Inferior parietal cortex (tissue), 1 donor: Measurements from ENCODE around the gene ACTN2.
A peak's percentile ranks its signal among the peaks of the same experiment; 100 is the strongest.

ENCODE experiments used
- DNase-seq: peaks from one replicate; pipeline ENCODE4 v3.0.0-alpha.2; 2016; ENCODE audit errors: extremely low spot score

Gene ACTN2

GRCh38 chr1:236691348-236691747 lies 5.0 kb downstream of the ACTN2 start:
- no peak for DNase-seq

DNA sequence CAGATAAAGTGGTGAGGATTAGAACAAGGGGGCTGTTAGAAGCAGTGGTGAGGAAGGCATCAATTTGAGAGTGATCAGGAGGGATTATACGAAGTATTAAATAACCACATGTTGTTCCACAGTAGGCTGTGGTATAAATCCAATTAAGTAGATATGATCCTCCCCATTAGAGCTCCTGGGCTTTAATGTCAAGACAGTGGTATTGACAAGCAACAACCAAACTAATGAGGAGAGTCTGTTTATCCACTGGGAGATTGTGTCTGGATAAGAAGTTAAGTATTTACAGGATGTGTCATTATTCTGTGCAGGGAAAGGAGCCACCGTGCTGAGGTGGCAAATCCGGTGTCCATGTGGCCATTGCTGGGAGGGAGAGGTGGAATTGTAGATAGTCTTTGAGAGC lies 5.8 kb downstream of the ACTN2 start:
- DNase-seq: no peak

DNA sequence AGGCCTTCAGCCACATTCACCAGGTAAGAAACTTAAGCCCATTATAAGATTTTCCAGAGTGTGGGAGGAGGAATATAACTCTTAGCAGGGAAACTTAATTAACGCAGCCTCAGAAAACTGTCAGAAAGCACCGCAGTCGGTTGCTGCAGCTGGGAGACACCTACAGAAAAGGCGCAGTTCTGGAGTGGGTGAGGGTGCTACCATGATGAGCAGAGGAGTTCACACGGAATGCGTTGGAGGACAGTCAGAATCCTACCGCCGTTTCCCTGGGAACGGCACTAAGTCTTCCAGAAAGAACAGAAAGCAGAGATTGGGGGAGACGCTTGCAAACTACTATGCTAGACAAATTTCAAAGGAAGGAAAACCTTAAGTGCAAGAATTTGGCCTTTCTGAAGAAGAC lies 6.4 kb downstream of the ACTN2 start:
- no peak for DNase-seq

GRCh38 chr1:236699366-236699765 lies 13.1 kb downstream of the ACTN2 start:
- no peak for DNase-seq

- DNase-seq: no peak
Measured at GRCh38 chr1:236700903-236701302, 14.6 kb downstream of the ACTN2 start.

- DNase-seq: no peak
Measured at GRCh38 chr1:236701782-236702181, 15.5 kb downstream of the ACTN2 start.

DNA sequence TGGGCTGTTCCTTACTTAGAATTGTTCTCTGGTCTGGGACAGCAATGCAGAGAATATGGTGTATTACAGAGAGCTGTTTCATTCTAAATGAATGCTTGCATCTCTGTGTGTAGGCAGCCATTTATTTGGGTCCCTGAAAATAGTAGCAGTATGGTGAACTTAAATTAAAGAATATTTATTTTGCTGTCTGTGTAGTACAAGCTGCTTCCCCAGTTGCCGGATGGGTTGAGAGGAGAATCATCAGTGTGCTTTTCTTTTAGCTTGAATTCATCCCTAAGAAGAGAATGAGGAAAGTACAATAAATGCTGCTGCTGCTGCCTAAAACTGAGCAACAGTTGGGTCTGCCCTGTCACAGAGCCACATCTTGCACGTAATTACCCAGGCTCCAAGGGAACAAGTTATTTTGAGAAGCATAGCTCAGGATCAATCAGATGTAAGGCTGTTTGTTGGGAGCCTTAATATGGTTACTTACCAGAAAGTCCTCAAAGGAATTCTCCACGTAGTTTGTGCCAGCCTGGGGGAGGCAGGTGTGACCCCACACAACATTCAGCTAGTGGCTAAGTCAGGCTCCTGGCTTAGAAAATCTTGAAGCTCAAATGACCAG lies 16.6 kb downstream of the ACTN2 start:
- no peak for DNase-seq

DNA sequence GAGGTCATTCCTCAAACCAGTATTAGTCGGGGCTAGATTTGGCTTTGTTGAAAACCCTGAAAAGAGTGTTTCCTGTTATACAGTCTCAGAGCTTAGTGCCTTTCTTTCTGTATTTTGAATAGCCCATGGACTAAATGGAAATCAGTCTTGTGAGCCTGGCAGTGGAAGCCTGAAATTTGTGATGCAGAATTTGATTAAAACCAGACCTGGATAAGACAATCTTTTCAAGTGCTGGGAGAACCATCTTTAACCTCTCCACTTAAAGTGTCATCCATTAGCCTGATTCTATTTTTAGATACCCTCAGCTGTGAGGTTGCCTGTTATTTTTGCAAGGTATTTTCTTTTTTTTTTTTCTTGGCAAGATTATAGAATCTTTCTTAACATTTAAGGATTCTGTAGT lies 19.5 kb downstream of the ACTN2 start:
- no peak for DNase-seq

- no peak for DNase-seq
Measured at GRCh38 chr1:236706183-236706582, 19.9 kb downstream of the ACTN2 start.

- DNase-seq: no peak
Measured at GRCh38 chr1:236710328-236710892, 24.1 kb downstream of the ACTN2 start.

DNA sequence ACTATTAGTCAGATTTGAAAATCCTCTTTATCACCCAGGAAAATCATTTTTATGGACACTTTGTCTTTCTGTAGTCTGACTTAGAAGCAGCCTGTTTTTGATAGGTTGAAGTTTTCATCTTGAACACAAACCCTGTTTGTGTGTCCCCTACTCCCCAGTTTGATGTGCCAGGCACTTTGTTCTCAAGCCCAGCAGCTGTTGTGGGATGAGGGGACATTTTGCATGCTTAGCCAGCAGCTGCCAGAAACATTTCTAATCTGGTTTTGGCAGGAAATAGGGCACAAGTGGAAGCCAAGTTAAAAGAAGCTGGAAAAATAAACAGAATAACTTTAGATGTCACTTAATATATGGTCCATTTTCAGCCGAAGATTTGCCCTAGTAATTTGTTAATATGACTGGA lies 29.9 kb downstream of the ACTN2 start:
- peak; percentile 61 for DNase-seq

DNA sequence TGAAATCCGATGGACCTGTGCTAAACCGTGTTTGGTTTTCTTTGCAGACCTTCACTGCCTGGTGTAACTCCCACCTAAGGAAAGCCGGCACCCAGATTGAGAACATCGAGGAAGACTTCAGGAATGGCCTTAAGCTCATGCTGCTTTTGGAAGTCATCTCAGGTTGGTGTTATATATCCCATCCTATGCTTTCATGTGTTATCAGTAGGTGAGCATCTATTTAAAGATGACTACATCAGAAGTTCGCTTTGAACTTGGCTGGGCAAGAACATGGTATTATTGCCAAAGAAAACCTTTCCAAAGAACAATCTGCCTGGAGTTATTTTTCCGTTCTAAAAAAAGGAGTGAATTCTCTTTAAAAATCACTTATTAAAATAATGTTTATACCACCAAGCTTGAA lies 31.5 kb downstream of the ACTN2 start:
- DNase-seq: no peak

DNA sequence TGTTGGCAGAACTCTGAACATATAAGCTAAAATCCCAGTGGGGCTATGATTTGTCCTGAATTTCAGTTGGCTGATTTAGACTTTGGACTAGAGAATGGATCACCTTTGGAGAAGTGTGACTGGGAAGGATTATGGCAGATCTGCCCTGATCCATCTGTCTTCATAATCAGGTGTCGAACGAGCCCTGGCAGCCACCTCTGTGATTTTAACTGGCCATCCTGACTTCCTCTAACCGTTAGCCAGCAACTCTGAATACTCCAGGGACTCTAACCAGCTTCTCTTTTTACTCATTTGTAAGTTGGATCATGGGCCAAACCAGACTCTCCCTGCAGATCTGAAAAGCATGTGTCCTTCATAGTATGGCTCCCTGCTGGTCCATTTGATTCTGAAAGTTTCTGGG lies 32.0 kb downstream of the ACTN2 start:
- DNase-seq: no peak

DNA sequence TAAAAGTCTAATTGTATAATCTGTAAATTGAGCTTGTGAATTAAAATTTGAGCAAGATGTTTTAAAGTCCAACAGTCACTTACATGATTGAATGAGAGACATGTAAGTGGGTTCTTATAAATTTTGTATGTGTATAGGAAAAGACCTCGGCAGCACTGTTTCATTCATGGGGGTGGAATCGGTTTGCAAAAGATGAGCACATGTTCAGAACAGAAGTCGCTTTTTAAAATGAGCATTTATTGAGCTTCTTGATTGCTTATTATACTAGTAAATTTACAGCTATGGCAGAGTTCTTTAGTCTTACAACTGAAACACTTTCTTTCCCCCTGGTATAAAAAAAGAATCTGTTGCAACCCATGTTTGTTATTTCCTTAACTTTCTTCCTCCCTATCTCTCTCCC lies 33.9 kb downstream of the ACTN2 start:
- no peak for DNase-seq

GRCh38 chr1:236720611-236721010 lies 34.3 kb downstream of the ACTN2 start:
- no peak for DNase-seq

- DNase-seq: no peak
Measured at GRCh38 chr1:236724049-236724448, 37.8 kb downstream of the ACTN2 start.

DNA sequence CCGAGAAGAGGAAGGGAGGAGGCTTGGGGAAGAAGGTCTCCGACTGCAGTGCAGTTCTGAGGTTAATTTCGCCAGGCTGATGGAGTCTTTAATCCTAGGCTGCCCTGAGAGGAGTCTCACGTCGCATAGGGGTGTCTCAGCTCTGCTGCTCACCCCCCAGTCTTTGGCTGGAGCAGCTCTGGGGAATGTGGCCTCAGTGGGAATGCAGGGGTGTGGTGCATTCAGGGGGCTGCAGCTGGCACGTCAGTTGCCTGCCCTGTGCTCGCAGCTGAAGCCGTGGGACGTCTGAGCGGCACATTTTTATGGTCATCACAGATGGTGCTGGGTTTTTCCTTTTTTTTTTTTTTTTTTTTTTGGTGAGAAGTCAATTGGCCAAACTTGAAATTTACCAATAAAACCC lies 38.2 kb downstream of the ACTN2 start:
- no peak for DNase-seq

- DNase-seq: no peak
Measured at GRCh38 chr1:236725668-236726067, 39.4 kb downstream of the ACTN2 start.

GRCh38 chr1:236727521-236727920 lies 41.2 kb downstream of the ACTN2 start:
- DNase-seq: no peak

DNA sequence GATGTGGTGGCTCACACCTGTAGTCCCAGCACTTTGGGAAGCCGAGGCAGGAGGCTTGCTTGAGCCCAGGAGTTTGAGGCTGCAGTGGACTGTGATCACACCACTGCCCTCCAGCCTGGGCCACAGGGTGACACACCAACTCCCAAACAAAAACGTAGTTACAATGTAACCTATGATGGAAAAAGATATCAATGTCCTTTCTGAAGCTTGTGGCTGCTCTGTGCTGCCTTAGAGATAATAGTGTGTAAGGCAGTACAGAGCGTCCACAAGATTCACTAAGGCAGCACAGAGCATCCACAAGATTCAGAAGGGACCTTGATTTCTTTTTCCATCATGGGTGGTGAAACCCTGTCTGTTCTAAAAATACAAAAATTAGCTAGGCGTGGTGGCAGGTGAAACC lies 42.5 kb downstream of the ACTN2 start:
- no peak for DNase-seq

DNA sequence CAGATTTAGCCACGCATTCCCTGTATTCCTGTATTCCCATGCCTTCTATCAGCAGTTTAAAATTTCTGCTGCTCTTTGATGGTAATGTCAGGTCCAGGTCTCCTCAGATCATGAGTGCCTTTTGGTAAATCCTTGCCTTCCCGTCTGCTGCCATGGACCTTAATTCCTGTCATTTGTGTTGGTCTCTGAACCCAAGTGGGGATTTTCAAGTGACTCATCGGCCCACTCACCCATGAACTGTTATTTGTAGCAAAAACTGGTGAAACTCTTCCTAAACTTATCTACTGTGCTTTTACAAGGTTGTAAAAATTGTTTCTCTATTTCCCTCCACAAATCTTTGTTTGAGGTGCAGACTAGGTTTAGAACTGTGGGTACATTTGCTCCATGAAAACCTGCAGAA lies 47.4 kb downstream of the ACTN2 start:
- DNase-seq: no peak

DNA sequence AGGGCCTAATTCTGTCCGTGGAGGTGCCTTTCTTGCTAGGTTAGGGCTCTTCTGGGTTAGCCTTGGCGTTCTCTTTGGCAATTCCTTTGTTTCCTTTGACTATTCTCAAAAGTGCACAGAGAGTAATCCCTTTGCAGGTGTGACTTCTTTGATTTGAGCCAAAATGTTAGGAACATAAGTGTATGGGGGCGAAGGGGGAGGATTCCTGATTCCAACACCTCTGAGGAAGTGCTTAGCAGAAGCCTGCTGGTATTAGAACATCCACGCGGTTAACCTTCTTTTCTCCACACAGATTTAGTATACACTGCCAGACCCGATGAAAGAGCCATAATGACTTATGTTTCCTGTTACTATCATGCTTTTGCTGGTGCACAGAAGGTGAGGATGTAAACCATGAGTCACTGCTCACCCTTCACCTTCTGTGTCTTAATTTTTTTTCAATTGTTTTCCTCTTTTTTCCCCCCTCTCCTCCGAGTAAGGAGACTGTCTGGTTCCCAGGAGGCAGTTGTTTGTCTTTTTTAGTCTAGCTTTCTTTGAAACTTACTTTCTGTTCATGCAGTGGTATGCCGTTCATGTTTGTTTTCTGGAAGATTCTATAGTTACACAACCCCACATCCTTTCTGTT lies 48.0 kb downstream of the ACTN2 start:
- no peak for DNase-seq

DNA sequence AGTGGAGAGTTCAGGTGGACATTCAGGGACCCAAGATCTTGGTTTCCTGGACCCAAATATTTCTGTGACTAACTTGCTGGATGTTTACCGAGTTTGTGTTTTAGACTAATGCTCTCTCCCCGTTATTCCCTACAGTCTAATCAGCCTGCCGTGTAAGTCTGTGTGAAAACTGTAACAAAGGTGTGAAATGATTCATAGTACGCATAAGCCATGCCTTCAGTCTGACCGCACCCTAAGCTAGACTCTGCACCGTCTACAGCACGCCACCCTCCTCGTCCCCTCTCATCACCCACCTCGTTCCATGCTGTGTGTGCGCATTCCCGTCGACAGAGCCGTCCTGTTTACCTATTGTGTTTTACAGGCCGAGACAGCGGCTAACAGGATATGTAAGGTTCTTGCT lies 50.5 kb downstream of the ACTN2 start:
- DNase-seq: no peak

DNA sequence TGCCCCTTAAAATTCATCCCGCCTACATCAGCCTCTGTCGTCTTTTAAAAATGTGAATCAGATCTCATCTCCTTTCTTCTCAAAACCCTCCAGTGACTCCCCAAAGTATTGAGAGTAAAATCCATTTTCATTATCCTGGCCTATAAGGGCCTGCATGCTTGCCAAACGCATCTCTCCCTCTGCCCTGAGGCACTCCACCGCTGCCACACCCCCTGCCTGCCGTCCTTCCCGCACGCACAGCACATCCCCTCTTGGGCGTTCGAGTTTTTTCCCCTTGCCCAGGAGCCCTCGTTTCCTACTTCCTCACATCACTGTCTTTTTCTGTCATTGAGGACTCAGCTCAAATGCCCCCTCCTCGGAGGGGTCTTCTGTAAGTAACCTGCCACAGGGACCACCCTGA lies 55.5 kb downstream of the ACTN2 start:
- no peak for DNase-seq
